GM23338 (cell line): Measurements from ENCODE around the gene OR7G2. TPM values are rescaled to one million over a fixed set of nuclear protein-coding genes. Genes with fewer than 3 reads are reported as not detected.

Experiments used
- ATAC-seq: fragments of 200-7000 bp; cut with Tn5 transposase; 3 replicates; pipeline ENCODE4 v1.9.1; 2020
- DNase-seq: peaks from one replicate; pipeline ENCODE4 v3.0.0-alpha.2; 2015; ENCODE audit warnings: low spot score
- H2AFZ ChIP-seq: fragments of 200-600 bp; sonication (generic); 2 replicates; pipeline ENCODE4 v1.8.0; 2016; ENCODE audit warnings: antibody characterized with exemption, mild to moderate bottlenecking, moderate library complexity
- H3F3A ChIP-seq: fragments of 200-600 bp; sonication (generic); replicated peaks from 2 replicates; pipeline ENCODE4 v1.8.0; 2017; ENCODE audit warnings: antibody characterized with exemption, mixed run types, low read depth
- H3K27ac ChIP-seq: fragments of 200-600 bp; sonication (generic); 2 replicates; pipeline ENCODE4 v1.6.1; 2016; ENCODE audit warnings: low read depth
- H3K27me3 ChIP-seq: fragments of 200-600 bp; sonication (generic); 2 replicates; pipeline ENCODE4 v1.8.0; 2016; ENCODE audit warnings: mild to moderate bottlenecking, mixed run types, moderate library complexity; ENCODE audit not compliant: insufficient read depth
- H3K36me3 ChIP-seq: fragments of 200-600 bp; sonication (generic); 2 replicates; pipeline ENCODE4 v1.8.0; 2016; ENCODE audit warnings: mild to moderate bottlenecking; ENCODE audit not compliant: insufficient read depth
- H3K4me1 ChIP-seq: fragments of 200-600 bp; sonication (generic); 2 replicates; pipeline ENCODE4 v1.8.0; 2016; ENCODE audit warnings: mild to moderate bottlenecking, moderate library complexity; ENCODE audit not compliant: insufficient read depth
- H3K4me2 ChIP-seq: fragments of 200-600 bp; sonication (generic); 2 replicates; pipeline ENCODE4 v1.7.1; 2017; ENCODE audit warnings: mixed run types
- H3K4me3 ChIP-seq: fragments of 200-600 bp; sonication (generic); 2 replicates; pipeline ENCODE4 v1.6.1; 2016; ENCODE audit warnings: mixed run types
- H3K79me2 ChIP-seq: fragments of 200-600 bp; sonication (generic); replicated peaks from 2 replicates; pipeline ENCODE4 v1.8.0; 2017; ENCODE audit warnings: mild to moderate bottlenecking; ENCODE audit not compliant: insufficient read depth
- H3K9me2 ChIP-seq: fragments of 200-600 bp; sonication (generic); 2 replicates; pipeline ENCODE4 v1.8.0; 2017; ENCODE audit not compliant: insufficient read depth
- H4K20me1 ChIP-seq: fragments of 200-600 bp; sonication (generic); replicated peaks from 2 replicates; pipeline ENCODE4 v1.8.0; 2017; ENCODE audit warnings: mild to moderate bottlenecking; ENCODE audit not compliant: insufficient read depth
- H3K27ac Mint-ChIP-seq: 2 replicates; pipeline ENCODE4 v1.8.0; 2020; ENCODE audit warnings: inconsistent platforms, mild to moderate bottlenecking, moderate library complexity, mixed read lengths
- H3K27me3 Mint-ChIP-seq: 3 replicates; pipeline ENCODE4 v1.8.0; 2022; ENCODE audit warnings: low read depth, mild to moderate bottlenecking, moderate library complexity, mixed read lengths, inconsistent platforms; ENCODE audit not compliant: insufficient read depth, poor library complexity
- H3K36me3 Mint-ChIP-seq: 3 replicates; pipeline ENCODE4 v1.8.0; 2021; ENCODE audit warnings: low read depth, mild to moderate bottlenecking, inconsistent platforms, moderate library complexity, mixed read lengths
- H3K4me1 Mint-ChIP-seq: 3 replicates; pipeline ENCODE4 v1.8.0; 2020; ENCODE audit warnings: mild to moderate bottlenecking, inconsistent platforms, mixed read lengths
- H3K4me3 Mint-ChIP-seq: 3 replicates; pipeline ENCODE4 v1.8.0; 2021; ENCODE audit warnings: moderate library complexity, mild to moderate bottlenecking, inconsistent platforms, mixed read lengths
- H3K9me3 Mint-ChIP-seq: 3 replicates; pipeline ENCODE4 v1.8.0; 2020; ENCODE audit warnings: moderate library complexity, mild to moderate bottlenecking, inconsistent platforms, mixed read lengths
- ETS1 ChIP-seq: IDR thresholded peaks from 2 replicates; pipeline ENCODE4 v1.6.1; 2016; ENCODE audit warnings: antibody characterized with exemption
- EZH2 ChIP-seq: fragments of 200-600 bp; sonication (generic); IDR thresholded peaks from one replicate; pipeline ENCODE4 v1.8.0; 2017; ENCODE audit warnings: antibody characterized with exemption, mild to moderate bottlenecking, low read depth; ENCODE audit not compliant: unreplicated experiment
- EZH2phosphoT487 ChIP-seq: fragments of 200-600 bp; sonication (generic); IDR thresholded peaks from one replicate; pipeline ENCODE4 v1.8.1; 2018; ENCODE audit warnings: antibody characterized with exemption; ENCODE audit not compliant: unreplicated experiment
- JUNB ChIP-seq: IDR thresholded peaks from one replicate; pipeline ENCODE4 v1.6.1; 2016; ENCODE audit warnings: antibody characterized with exemption; ENCODE audit not compliant: unreplicated experiment
- STAT1 ChIP-seq: IDR thresholded peaks from one replicate; pipeline ENCODE4 v1.6.1; 2016; ENCODE audit warnings: antibody characterized with exemption; ENCODE audit not compliant: unreplicated experiment
- polyA plus RNA-seq: library from polyadenylated mRNA; unstranded; fragments of >200 nt; fragmentation: Nextera tagmentation; extraction: Ambion mirVana; gene quantifications from 2 replicates; pipeline ENCODE4 v1.2.1, GENCODE V29; 2016
- total RNA-seq: library from RNA; depleted of rRNA; stranded (reverse); fragments of >200 nt; shearing (Covaris generic); gene quantifications from 2 replicates; pipeline ENCODE4 v1.2.3, GENCODE V29; 2014
- TF ChIP-seq, protein P1 (sequence below): fragments of 250-450 bp; sonication (Bioruptor Pico); IDR thresholded peaks from 2 replicates; pipeline ENCODE4 v1.5.0; 2020; ENCODE audit warnings: mild to moderate bottlenecking, moderate library complexity

OR7G2 gene
- total and polyA plus RNA-seq, 2 experiments from 2014 or later = not detected

DNA sequence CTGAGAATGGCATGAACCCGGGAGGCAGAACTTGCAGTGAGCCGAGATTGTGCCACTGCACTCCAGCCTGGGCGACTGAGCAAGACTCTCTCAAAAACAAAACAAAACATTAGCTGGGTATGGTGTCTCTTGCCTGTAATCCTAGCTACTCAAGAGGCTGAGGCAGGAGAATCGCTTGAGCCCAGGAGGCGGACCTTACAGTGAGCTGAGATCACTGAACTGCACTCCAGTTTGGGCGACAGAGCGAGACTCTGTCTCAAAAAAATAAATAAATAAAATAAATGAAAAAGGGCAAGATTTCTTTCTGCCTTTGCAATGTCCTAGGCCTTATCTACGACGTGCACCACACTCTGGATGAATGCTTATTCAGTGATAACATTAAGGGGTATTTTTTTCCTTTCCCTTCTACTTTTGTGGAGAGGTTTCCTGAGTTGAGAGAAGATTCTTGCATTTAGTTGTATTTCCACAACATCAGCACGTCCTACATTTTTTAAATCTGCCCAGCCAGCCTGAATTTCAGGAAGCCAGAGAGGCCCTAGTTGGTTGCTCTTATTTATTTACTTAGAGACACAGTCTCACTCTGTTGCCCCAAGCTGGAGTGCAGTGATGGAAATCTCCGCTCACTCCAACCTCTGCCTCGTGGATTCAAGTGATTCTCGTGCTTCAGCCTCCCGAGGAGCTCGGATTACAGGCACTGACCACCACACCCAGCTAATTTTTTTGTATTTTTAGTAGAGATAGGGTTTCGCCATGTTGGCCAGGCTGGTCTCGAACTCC is 46.5 kb downstream of the OR7G2 start:
- no peak overlapping the region for H3K4me3 ChIP-seq
- H2AFZ ChIP-seq = 0 out of 2 replicates have a peak overlapping the region, but pooled peaks have one; percentile 1
- no peaks in the 10 kb centered on the region for H3K79me2 ChIP-seq
- H3K27ac ChIP-seq = no peak overlapping the region
- Mint-ChIP-seq H3K36me3 (peaks cover 35% of the 10 kb centered on the region), H3K4me1 (no peaks in the 10 kb centered on the region), H3K27me3 (peaks cover 8% of the 10 kb centered on the region), H3K9me3 (peaks cover 98% of the 10 kb centered on the region), H3K27ac (no peak overlapping the region), H3K4me3 (no peak overlapping the region)
- H3K4me2 ChIP-seq = no peak overlapping the region
- H3K4me1 ChIP-seq = 0 out of 2 replicates have a peak, but pooled peaks cover 3% of the 10 kb centered on the region
- H3K9me2 ChIP-seq = no peaks in the 10 kb centered on the region
- H3F3A ChIP-seq = no peaks in the 10 kb centered on the region
- no peaks in the 10 kb centered on the region for H3K27me3 ChIP-seq
- DNase-seq = peak; percentile 34
- no peaks in the 10 kb centered on the region for H3K36me3 ChIP-seq
- no peak for ATAC-seq
- H4K20me1 ChIP-seq = no peaks in the 10 kb centered on the region
- TF ChIP-seq JUNB (no peak), ETS1 (no peak), EZH2phosphoT487 (no peak), EZH2 (no peak)

- Mint-ChIP-seq H3K4me3 (no peak overlapping the region), H3K27ac (no peak overlapping the region), H3K4me1 (no peaks in the 10 kb centered on the region), H3K27me3 (peaks cover 3% of the 10 kb centered on the region), H3K36me3 (peaks cover 28% of the 10 kb centered on the region), H3K9me3 (peaks cover 98% of the 10 kb centered on the region)
- H3K4me3 ChIP-seq = no peak overlapping the region
- ATAC-seq = no peak
- no peak for TF ChIP-seq STAT1
- no peak for DNase-seq
- peaks cover 11% of the 10 kb centered on the region for H3K4me1 ChIP-seq
- H3K4me2 ChIP-seq = no peak overlapping the region
- H3K9me2 ChIP-seq = no peaks in the 10 kb centered on the region
- no peaks in the 10 kb centered on the region for H3K27me3 ChIP-seq
- peak overlapping the region; percentile 80; the same call in 1 of the 2 replicates for H2AFZ ChIP-seq
- H3K27ac ChIP-seq = no peak overlapping the region
- H4K20me1 ChIP-seq = no peaks in the 10 kb centered on the region
- no peaks in the 10 kb centered on the region for H3K36me3 ChIP-seq
- no peaks in the 10 kb centered on the region; the same call in 1 of the 2 replicates for H3F3A ChIP-seq
- H3K79me2 ChIP-seq = no peaks in the 10 kb centered on the region
Observed at GRCh38 chr19:9058905-9059667, 48.2 kb downstream of the OR7G2 start.

- H3K9me2 ChIP-seq = 0 out of 2 replicates have a peak, but pooled peaks cover 5% of the 10 kb centered on the region
- no peaks in the 10 kb centered on the region; the same call in 1 of the 2 replicates for H3F3A ChIP-seq
- Mint-ChIP-seq H3K27ac (no peak overlapping the region), H3K4me3 (no peak overlapping the region), H3K9me3 (peaks cover 99% of the 10 kb centered on the region), H3K36me3 (peaks cover 27% of the 10 kb centered on the region), H3K4me1 (no peaks in the 10 kb centered on the region), H3K27me3 (peaks cover 3% of the 10 kb centered on the region)
- no peak overlapping the region for H3K27ac ChIP-seq
- H3K4me2 ChIP-seq = no peak overlapping the region
- no peaks in the 10 kb centered on the region for H4K20me1 ChIP-seq
- no peaks in the 10 kb centered on the region for H3K36me3 ChIP-seq
- DNase-seq (no peak), ATAC-seq (no peak)
- no peaks in the 10 kb centered on the region for H3K79me2 ChIP-seq
- H3K27me3 ChIP-seq = no peaks in the 10 kb centered on the region
- no peak overlapping the region for H3K4me3 ChIP-seq
- H2AFZ ChIP-seq = no peak overlapping the region
- peaks cover 11% of the 10 kb centered on the region for H3K4me1 ChIP-seq
- TF ChIP-seq, protein P1, sequence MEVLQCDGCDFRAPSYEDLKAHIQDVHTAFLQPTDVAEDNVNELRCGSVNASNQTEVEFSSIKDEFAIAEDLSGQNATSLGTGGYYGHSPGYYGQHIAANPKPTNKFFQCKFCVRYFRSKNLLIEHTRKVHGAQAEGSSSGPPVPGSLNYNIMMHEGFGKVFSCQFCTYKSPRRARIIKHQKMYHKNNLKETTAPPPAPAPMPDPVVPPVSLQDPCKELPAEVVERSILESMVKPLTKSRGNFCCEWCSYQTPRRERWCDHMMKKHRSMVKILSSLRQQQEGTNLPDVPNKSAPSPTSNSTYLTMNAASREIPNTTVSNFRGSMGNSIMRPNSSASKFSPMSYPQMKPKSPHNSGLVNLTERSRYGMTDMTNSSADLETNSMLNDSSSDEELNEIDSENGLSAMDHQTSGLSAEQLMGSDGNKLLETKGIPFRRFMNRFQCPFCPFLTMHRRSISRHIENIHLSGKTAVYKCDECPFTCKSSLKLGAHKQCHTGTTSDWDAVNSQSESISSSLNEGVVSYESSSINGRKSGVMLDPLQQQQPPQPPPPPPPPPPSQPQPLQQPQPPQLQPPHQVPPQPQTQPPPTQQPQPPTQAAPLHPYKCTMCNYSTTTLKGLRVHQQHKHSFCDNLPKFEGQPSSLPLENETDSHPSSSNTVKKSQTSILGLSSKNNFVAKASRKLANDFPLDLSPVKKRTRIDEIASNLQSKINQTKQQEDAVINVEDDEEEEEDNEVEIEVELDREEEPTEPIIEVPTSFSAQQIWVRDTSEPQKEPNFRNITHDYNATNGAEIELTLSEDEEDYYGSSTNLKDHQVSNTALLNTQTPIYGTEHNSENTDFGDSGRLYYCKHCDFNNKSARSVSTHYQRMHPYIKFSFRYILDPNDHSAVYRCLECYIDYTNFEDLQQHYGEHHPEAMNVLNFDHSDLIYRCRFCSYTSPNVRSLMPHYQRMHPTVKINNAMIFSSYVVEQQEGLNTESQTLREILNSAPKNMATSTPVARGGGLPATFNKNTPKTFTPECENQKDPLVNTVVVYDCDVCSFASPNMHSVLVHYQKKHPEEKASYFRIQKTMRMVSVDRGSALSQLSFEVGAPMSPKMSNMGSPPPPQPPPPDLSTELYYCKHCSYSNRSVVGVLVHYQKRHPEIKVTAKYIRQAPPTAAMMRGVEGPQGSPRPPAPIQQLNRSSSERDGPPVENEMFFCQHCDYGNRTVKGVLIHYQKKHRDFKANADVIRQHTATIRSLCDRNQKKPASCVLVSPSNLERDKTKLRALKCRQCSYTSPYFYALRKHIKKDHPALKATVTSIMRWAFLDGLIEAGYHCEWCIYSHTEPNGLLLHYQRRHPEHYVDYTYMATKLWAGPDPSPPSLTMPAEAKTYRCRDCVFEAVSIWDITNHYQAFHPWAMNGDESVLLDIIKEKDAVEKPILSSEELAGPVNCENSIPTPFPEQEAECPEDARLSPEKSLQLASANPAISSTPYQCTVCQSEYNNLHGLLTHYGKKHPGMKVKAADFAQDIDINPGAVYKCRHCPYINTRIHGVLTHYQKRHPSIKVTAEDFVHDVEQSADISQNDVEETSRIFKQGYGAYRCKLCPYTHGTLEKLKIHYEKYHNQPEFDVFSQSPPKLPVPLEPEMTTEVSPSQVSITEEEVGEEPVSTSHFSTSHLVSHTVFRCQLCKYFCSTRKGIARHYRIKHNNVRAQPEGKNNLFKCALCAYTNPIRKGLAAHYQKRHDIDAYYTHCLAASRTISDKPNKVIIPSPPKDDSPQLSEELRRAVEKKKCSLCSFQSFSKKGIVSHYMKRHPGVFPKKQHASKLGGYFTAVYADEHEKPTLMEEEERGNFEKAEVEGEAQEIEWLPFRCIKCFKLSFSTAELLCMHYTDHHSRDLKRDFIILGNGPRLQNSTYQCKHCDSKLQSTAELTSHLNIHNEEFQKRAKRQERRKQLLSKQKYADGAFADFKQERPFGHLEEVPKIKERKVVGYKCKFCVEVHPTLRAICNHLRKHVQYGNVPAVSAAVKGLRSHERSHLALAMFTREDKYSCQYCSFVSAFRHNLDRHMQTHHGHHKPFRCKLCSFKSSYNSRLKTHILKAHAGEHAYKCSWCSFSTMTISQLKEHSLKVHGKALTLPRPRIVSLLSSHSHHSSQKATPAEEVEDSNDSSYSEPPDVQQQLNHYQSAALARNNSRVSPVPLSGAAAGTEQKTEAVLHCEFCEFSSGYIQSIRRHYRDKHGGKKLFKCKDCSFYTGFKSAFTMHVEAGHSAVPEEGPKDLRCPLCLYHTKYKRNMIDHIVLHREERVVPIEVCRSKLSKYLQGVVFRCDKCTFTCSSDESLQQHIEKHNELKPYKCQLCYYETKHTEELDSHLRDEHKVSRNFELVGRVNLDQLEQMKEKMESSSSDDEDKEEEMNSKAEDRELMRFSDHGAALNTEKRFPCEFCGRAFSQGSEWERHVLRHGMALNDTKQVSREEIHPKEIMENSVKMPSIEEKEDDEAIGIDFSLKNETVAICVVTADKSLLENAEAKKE = no peak
Observed at GRCh38 chr19:9057505-9058258, 49.6 kb downstream of the OR7G2 start.
